OCI-LY7 (cell line): ENCODE measurements around the gene LRRC59. TPM values are rescaled to one million over a fixed set of nuclear protein-coding genes. Genes with fewer than 3 reads are reported as not detected.
"Not testable (repeated sequence)": the region's sequence is repeated elsewhere in the genome, so short reads cannot be mapped to it uniquely, and the experiment has no call there.

ENCODE experiments used
- BruUV-seq: library from RNA; stranded (reverse); fragments of 400-500 nt; replicated peaks from 2 replicates; lab custom pipeline; 2021; lab: Mats Ljungman, UMichigan
- CTCF ChIA-PET: fragments of 300-600 bp; sonication (Branson Sonifier 250); formaldehyde crosslinking; loops from one replicate; lab custom pipeline; 2022; ENCODE audit warnings: antibody characterized with exemption; ENCODE audit not compliant: unreplicated experiment; lab: Charles Lee
- POLR2A ChIA-PET: fragments of 300-600 bp; sonication (Branson Sonifier 250); formaldehyde crosslinking; loops from one replicate; lab custom pipeline; 2022; ENCODE audit warnings: antibody characterized with exemption; lab: Charles Lee
- DNase-seq: peaks from one replicate; pipeline ENCODE4 v3.0.0-alpha.2; 2015; ENCODE audit warnings: low spot score
- H2AFZ ChIP-seq: fragments of 200-600 bp; sonication (generic), shearing (Covaris generic); 2 replicates; pipeline ENCODE4 v1.6.1; 2014; ENCODE audit warnings: mild to moderate bottlenecking, antibody characterized with exemption, low read length, moderate library complexity
- H3K27ac ChIP-seq: fragments of 200-600 bp; sonication (generic); 2 replicates; pipeline ENCODE4 v1.5.1; 2014; ENCODE audit warnings: mixed run types, low read depth, mild to moderate bottlenecking, moderate library complexity, low read length, inconsistent platforms; ENCODE audit not compliant: poor library complexity, severe bottlenecking
- H3K36me3 ChIP-seq: fragments of 200-600 bp; sonication (generic); 2 replicates; pipeline ENCODE4 v1.6.1; 2014; ENCODE audit warnings: mild to moderate bottlenecking, antibody characterized with exemption, low read length, moderate library complexity, mixed read lengths; ENCODE audit not compliant: insufficient read depth
- H3K4me1 ChIP-seq: fragments of 200-600 bp; sonication (generic); 2 replicates; pipeline ENCODE4 v1.5.1; 2014; ENCODE audit warnings: mild to moderate bottlenecking, low read length; ENCODE audit not compliant: insufficient read depth, poor library complexity, severe bottlenecking
- H3K4me2 ChIP-seq: fragments of 200-600 bp; sonication (generic); 2 replicates; pipeline ENCODE4 v1.6.1; 2014; ENCODE audit warnings: mild to moderate bottlenecking, low read length
- H3K4me3 ChIP-seq: fragments of 200-600 bp; sonication (generic); 2 replicates; pipeline ENCODE4 v1.5.1; 2014; ENCODE audit warnings: mild to moderate bottlenecking, low read depth, low read length; ENCODE audit not compliant: poor library complexity, severe bottlenecking
- H3K79me2 ChIP-seq: fragments of 200-600 bp; sonication (generic); 2 replicates; pipeline ENCODE4 v1.6.1; 2016; ENCODE audit warnings: low read depth, mild to moderate bottlenecking, low read length, moderate library complexity, mixed read lengths; ENCODE audit not compliant: insufficient read depth
- H3K9me2 ChIP-seq: fragments of 200-600 bp; sonication (generic); 2 replicates; pipeline ENCODE4 v1.6.1; 2016; ENCODE audit warnings: mild to moderate bottlenecking, low read length, mixed read lengths; ENCODE audit not compliant: insufficient read depth
- H3K9me3 ChIP-seq: fragments of 200-600 bp; sonication (generic); 2 replicates; pipeline ENCODE4 v1.6.1; 2014; ENCODE audit warnings: mild to moderate bottlenecking, mixed run types, low read length, mixed read lengths
- H4K20me1 ChIP-seq: fragments of 200-600 bp; sonication (generic); 2 replicates; pipeline ENCODE4 v1.6.1; 2014; ENCODE audit warnings: mild to moderate bottlenecking, antibody characterized with exemption, low read length, moderate library complexity, mixed read lengths; ENCODE audit not compliant: insufficient read depth
- CTCF ChIP-seq: fragments of 200-600 bp; sonication (generic); conservative IDR thresholded peaks from 2 replicates; pipeline ENCODE4 v1.5.1; 2014; ENCODE audit warnings: mild to moderate bottlenecking, antibody characterized with exemption, low read length, moderate library complexity, mixed read lengths
- intact Hi-C: fragments of 100-400 bp; cut with micrococcal nuclease; formaldehyde crosslinking; loops from one replicate; pipeline ENCODE4 v1.10.0; 2022; ENCODE audit not compliant: unreplicated experiment
- small RNA-seq: library from RNA; depleted of rRNA; stranded (forward); fragments of <200 nt; gene quantifications from one replicate; pipeline ENCODE3, GENCODE V24; 2014
- total RNA-seq, 2 experiments: library from RNA; depleted of rRNA in 1 of 2; stranded (reverse); fragments of >200 nt in 1 of 2; shearing (Covaris generic) in 1 of 2; gene quantifications; 2 replicates each; pipeline ENCODE4 v1.2.3, GENCODE V29; 2014 to 2022

The LRRC59 gene
- total RNA-seq, 2 experiments from 2014 or later = 87.4 to 125 TPM

GRCh38 chr17:50333291-50334057 is 63.8 kb downstream of the LRRC59 start:
- H2AFZ ChIP-seq, DNase-seq, H3K9me3 ChIP-seq, BruUV-seq, H3K9me2 ChIP-seq, CTCF ChIA-PET, H4K20me1 ChIP-seq, POLR2A ChIA-PET, H3K27ac ChIP-seq, intact Hi-C loops, H3K4me1 ChIP-seq, H3K4me2 ChIP-seq, H3K36me3 ChIP-seq, H3K4me3 ChIP-seq, H3K79me2 ChIP-seq: not testable (repeated sequence)
- TF ChIP-seq CTCF = 0 out of 2 replicates have a peak, but pooled peaks have one; percentile 13

- Histone ChIP-seq H3K4me1 (peaks cover 5% of the 10 kb centered on the region), H3K9me2 (no peaks in the 10 kb centered on the region), H2AFZ (no peak overlapping the region), H3K27ac (no peak overlapping the region), H4K20me1 (no peaks in the 10 kb centered on the region), H3K4me2 (no peak overlapping the region), H3K36me3 (no peaks in the 10 kb centered on the region), H3K9me3 (no peaks in the 10 kb centered on the region), H3K79me2 (no peaks in the 10 kb centered on the region), H3K4me3 (no peak overlapping the region)
- no peak for DNase-seq
- TF ChIP-seq CTCF = no peak
- ChIA-PET CTCF (interaction anchor here (0.5 kb wide), 1 partner anchor 70 kb away, joined by 6 read pairs; no protein-coding TSS in a partner anchor), POLR2A (interaction anchor here (0.7 kb wide), 1 partner anchor 61 kb away, joined by 3 read pairs; no protein-coding TSS in a partner anchor)
- BruUV-seq = no TSS peak
- intact Hi-C loops = no loop called here
Measured at GRCh38 chr17:50332196-50332595, 65.1 kb downstream of the LRRC59 start.

Small RNA genes within 50 kb of the gene (small RNA-seq; reads per million reads assigned to genes)
- not detected for gene RF00019

Other genes with a start within 250 kb of the LRRC59 start
- 45.3 and 73.2 TPM in 2 replicates for gene PPP1R9B, start 246.8 kb downstream of the LRRC59 start, total RNA-seq (2014; rRNA removed; shearing (Covaris generic))
- gene PPP1R9B, start 246.8 kb downstream of the LRRC59 start, total RNA-seq (2022) = 73.9 and 87.0 TPM in 2 replicates
- gene SGCA, start 231.5 kb downstream of the LRRC59 start, total RNA-seq (2014; rRNA removed; shearing (Covaris generic)) = 0.57 TPM in 1 of 2 replicates, not detected in the other
- 1.1 TPM in 1 of 2 replicates, not detected in the other for gene SGCA, start 231.5 kb downstream of the LRRC59 start, total RNA-seq (2022)
- gene COL1A1, start 195.9 kb downstream of the LRRC59 start, total RNA-seq (2014; rRNA removed; shearing (Covaris generic)) = not detected in 2 replicates
- not detected in 2 replicates for gene COL1A1, start 195.9 kb downstream of the LRRC59 start, total RNA-seq (2022)
- not detected in 2 replicates for gene TMEM92, start 123.1 kb downstream of the LRRC59 start, total RNA-seq (2014; rRNA removed; shearing (Covaris generic))
- gene TMEM92, start 123.1 kb downstream of the LRRC59 start, total RNA-seq (2022) = not detected in 2 replicates
- gene XYLT2, start 51.4 kb downstream of the LRRC59 start, total RNA-seq (2014; rRNA removed; shearing (Covaris generic)) = 22.4 and 22.5 TPM in 2 replicates
- 20.9 and 25.5 TPM in 2 replicates for gene XYLT2, start 51.4 kb downstream of the LRRC59 start, total RNA-seq (2022)
- gene MRPL27, start 24.3 kb downstream of the LRRC59 start, total RNA-seq (2014; rRNA removed; shearing (Covaris generic)) = 80.2 and 85.1 TPM in 2 replicates
- 63.9 and 68.8 TPM in 2 replicates for gene MRPL27, start 24.3 kb downstream of the LRRC59 start, total RNA-seq (2022)
- 25.2 and 34.0 TPM in 2 replicates for gene EME1, start 24.3 kb downstream of the LRRC59 start, total RNA-seq (2014; rRNA removed; shearing (Covaris generic))
- gene EME1, start 24.3 kb downstream of the LRRC59 start, total RNA-seq (2022) = 34.2 and 38.2 TPM in 2 replicates
- gene ACSF2, start 28.7 kb upstream of the LRRC59 start, total RNA-seq (2014; rRNA removed; shearing (Covaris generic)) = 38.6 and 48.1 TPM in 2 replicates
- gene ACSF2, start 28.7 kb upstream of the LRRC59 start, total RNA-seq (2022) = 42.7 and 48.2 TPM in 2 replicates
- not detected in 2 replicates for gene CHAD, start 71.4 kb upstream of the LRRC59 start, total RNA-seq (2014; rRNA removed; shearing (Covaris generic))
- not detected in 2 replicates for gene CHAD, start 71.4 kb upstream of the LRRC59 start, total RNA-seq (2022)
- 22.6 and 25.0 TPM in 2 replicates for gene RSAD1, start 81.3 kb upstream of the LRRC59 start, total RNA-seq (2014; rRNA removed; shearing (Covaris generic))
- gene RSAD1, start 81.3 kb upstream of the LRRC59 start, total RNA-seq (2022) = 27.9 and 28.1 TPM in 2 replicates
- gene MYCBPAP, start 110.9 kb upstream of the LRRC59 start, total RNA-seq (2014; rRNA removed; shearing (Covaris generic)) = 3.0 and 5.0 TPM in 2 replicates
- gene MYCBPAP, start 110.9 kb upstream of the LRRC59 start, total RNA-seq (2022) = 6.8 and 7.8 TPM in 2 replicates
- gene EPN3, start 135.2 kb upstream of the LRRC59 start, total RNA-seq (2014; rRNA removed; shearing (Covaris generic)) = 0.28 TPM in 1 of 2 replicates, not detected in the other
- gene EPN3, start 135.2 kb upstream of the LRRC59 start, total RNA-seq (2022) = 0.11 TPM in 1 of 2 replicates, not detected in the other
- 4.5 and 8.3 TPM in 2 replicates for gene SPATA20, start 149.7 kb upstream of the LRRC59 start, total RNA-seq (2014; rRNA removed; shearing (Covaris generic))
- gene SPATA20, start 149.7 kb upstream of the LRRC59 start, total RNA-seq (2022) = 7.9 and 11.5 TPM in 2 replicates
- gene CACNA1G, start 163.2 kb upstream of the LRRC59 start, total RNA-seq (2014; rRNA removed; shearing (Covaris generic)) = not detected in 2 replicates
- gene CACNA1G, start 163.2 kb upstream of the LRRC59 start, total RNA-seq (2022) = not detected in 2 replicates
- gene ABCC3, start 237.4 kb upstream of the LRRC59 start, total RNA-seq (2014; rRNA removed; shearing (Covaris generic)) = not detected in 2 replicates
- not detected in 2 replicates for gene ABCC3, start 237.4 kb upstream of the LRRC59 start, total RNA-seq (2022)